ENCODE data around the gene EIF4E2.

Gene EIF4E2

DNA sequence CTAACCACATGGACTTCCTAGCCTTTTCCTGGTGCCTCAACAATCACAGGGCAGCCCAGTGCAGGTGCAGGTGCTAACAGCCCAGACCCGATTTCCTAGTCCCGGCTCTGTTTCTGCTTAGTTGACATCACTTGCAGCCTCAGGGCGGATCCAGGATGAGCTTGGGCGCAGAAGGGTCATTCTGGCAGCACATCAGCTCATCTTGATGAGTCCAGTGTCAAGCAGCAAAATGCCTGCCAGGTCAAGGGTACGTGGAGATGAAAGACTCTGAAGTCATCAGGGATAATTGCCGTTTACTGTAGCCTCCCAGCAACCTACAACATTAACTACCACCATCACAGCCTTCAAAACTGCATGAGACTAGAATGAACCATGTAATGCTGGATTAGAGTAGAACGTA lies 43.5 kb downstream of the EIF4E2 start:
- FAIRE-seq (no peak), DNase-seq (ENCODE audit: low spot score) (no peak)

- FAIRE-seq (no peak), DNase-seq (ENCODE audit: low spot score) (no peak)
Observed at GRCh38 chr2:232597362-232598079, 47.0 kb downstream of the EIF4E2 start.

DNA sequence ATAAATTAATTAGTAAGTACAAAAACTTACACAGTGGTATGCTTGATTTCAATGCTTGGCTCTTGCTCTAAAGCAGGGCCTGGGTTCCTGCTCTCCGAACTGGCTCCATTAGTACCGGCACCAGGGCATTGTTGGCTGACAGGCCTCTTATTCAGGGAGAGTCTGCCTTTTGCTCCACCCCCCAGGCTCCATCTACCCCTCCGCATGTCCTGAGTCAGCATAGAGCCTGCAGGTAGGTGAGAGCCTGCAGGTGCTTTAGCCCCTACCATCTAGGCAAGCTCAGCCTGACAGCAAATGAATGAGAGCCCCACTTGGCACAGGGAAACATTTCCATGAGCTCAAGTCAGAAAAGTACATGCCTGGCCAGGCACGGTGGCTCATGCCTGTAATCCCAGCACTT lies 47.8 kb downstream of the EIF4E2 start:
- FAIRE-seq (no peak), DNase-seq (ENCODE audit: low spot score) (no peak)

DNA sequence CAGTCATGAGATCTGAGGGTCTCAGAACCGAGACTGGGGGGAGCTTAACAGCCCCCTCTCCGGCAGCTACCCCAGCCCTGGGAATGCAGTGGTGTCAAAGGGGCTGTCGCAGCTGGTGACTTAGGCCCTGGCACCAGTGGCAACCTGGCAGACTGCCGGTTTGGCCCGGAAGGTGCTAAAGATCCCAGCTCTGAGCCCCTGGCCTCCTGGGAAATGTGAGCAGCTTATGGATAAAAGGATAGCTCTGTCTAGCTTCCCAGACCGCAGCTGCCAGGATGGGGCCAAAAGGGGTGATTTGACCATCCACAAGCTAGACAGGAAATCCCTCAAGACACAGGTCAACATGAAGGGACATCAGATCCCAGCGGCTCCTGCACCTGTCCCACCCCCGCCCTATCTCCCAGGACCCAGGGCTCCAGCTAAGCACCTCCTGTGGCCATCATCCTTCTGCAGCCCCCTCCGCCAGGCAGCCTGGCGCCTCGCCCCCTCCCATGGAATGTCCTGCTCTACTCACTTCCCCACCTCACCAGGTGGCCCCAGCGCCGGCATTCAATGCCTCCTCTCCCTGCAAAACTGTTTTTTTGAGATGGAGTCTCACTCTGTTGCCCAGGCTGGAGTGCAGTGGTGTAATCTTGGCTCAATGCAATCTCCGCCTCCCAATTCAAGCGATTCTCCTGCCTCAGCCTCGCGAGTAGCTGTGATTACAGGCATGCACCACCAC lies 49.7 kb downstream of the EIF4E2 start:
- FAIRE-seq (no peak), DNase-seq (ENCODE audit: low spot score) (no peak)

- FAIRE-seq (no peak), DNase-seq (ENCODE audit: low spot score) (no peak)
Observed at GRCh38 chr2:232603283-232603682, 52.8 kb downstream of the EIF4E2 start.

DNA sequence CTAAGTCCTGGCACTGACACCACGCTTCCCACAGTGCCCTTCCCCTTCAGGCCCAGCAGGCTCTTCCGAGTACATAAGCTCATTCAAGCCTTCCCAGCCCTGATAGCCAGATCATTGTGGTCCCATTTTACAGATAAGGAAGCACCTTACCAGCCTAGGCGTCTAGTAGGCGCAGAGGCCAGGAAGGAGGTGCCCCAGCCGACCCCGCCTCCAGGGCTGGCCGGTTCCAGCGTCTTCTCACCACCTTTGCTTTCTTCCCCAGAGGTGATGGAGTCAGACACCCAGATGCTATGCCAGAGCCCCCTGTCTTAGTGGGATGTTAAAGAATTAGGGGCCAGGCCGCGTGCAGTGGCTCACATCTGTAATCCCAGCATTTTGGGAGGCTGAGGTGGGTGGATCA lies 54.0 kb downstream of the EIF4E2 start:
- FAIRE-seq: no peak
- DNase-seq (ENCODE audit: low spot score): no peak

- FAIRE-seq: no peak
Observed at GRCh38 chr2:232607011-232607410, 56.5 kb downstream of the EIF4E2 start.

DNA sequence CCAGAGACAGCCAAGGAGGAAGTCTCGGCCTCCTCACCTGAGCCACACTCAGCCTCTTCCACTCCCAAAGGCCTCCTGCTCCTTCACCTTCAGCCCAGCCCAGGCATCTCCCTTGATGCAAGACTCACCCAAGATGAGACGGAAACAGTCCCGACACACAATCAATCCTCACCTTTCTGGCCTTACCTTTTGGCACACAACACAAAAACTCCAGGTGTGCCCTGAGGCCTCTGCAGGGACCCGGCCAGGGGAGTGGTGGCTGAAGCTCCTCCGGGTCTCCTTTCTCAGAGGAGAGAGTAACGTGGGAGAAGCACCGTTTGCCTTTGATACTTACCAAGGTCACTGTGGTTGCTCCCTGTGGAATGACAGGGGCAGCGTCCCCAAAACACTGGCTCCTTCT lies 59.1 kb downstream of the EIF4E2 start:
- FAIRE-seq: no peak

More at GRCh38 chr2:232607011-232607410, 56.5 kb downstream of the EIF4E2 start:
- no peak for DNase-seq (ENCODE audit: low spot score)

DNA sequence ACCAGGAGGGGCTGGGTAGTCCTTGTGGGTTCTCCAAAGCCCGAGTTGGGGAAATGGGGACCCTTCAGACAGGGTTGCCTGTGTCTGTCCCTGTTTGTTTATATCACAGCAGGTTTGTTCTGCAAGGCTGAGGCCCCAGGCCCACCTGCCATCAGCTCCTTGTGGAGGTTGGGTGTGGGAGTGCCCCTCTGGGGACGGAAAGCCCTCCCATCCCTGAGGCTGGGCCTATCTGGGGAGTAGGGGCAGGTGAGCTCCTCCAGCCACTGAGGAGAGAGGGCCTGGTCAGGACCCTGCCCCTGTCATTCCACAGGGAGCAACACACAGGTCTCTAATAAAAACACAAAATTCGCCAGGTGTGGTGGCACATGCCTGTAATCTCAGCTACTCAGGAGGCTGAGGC lies 59.6 kb downstream of the EIF4E2 start:
- no peak for FAIRE-seq

More for the DNA sequence above, 59.1 kb downstream of the EIF4E2 start:
- DNase-seq (ENCODE audit: low spot score): no peak

GRCh38 chr2:232611061-232611460 lies 60.6 kb downstream of the EIF4E2 start:
- DNase-seq (ENCODE audit: low spot score) (no peak), FAIRE-seq (no peak)

More for the DNA sequence above, 59.6 kb downstream of the EIF4E2 start:
- DNase-seq (ENCODE audit: low spot score): no peak

DNA sequence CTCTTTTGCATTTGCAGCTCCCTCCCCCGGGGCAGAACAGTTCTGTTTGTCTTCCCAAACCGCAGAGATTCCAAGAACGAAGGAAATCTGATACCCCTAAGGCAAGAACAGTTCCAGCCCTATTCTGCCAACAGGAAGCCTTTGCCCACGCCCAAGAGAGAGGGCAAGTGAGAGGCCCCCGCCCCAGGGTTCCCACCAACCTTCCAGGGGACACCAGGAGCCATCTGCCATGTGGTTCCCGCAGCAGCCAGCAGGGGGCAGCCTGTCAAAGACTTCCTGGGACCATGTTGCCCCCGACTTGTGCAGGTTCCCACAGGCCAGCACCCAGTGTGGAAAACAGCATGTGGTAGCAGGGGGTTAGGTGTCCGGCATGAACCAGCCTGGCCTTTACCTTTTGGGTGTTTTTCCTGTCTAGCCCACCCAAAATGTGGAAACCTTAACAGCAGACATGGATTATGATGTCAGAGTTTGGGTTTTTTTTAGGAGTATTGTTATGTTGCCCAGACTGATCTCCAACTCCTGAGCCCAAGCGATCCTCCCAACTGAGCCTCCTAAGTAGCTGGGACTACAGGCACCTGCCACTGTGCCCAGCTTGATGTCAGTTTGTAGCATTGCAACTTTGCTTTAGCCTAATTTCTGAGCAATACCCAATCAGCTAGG lies 61.2 kb downstream of the EIF4E2 start:
- DNase-seq (ENCODE audit: low spot score): no peak
- no peak for FAIRE-seq

- DNase-seq (ENCODE audit: low spot score) (no peak), FAIRE-seq (no peak)
Observed at GRCh38 chr2:232613538-232614134, 63.1 kb downstream of the EIF4E2 start.

GRCh38 chr2:232615339-232615738 lies 64.8 kb downstream of the EIF4E2 start:
- FAIRE-seq: no peak
- DNase-seq (ENCODE audit: low spot score): no peak
